Chondrocyte (in vitro differentiated cells): ENCODE measurements around the gene SLC27A5. TPM values are rescaled to one million over a fixed set of nuclear protein-coding genes. Genes with fewer than 3 reads are reported as not detected.
A peak's percentile ranks its signal among the peaks of the same experiment; 100 is the strongest.

Source experiments
- DNase-seq: peaks from one replicate; pipeline ENCODE4 v3.0.0; 2021; ENCODE audit warnings: mixed read lengths, low spot score
- H3K27ac Mint-ChIP-seq: one replicate; pipeline ENCODE4 v1.8.0; 2021; ENCODE audit warnings: mild to moderate bottlenecking, moderate library complexity, mixed read lengths; ENCODE audit not compliant: unreplicated experiment
- H3K27me3 Mint-ChIP-seq: 2 replicates; pipeline ENCODE4 v1.8.0; 2021; ENCODE audit warnings: low read depth, mixed read lengths
- H3K36me3 Mint-ChIP-seq: 2 replicates; pipeline ENCODE4 v1.8.0; 2021; ENCODE audit warnings: low read depth, mixed read lengths
- H3K4me1 Mint-ChIP-seq: 2 replicates; pipeline ENCODE4 v1.8.0; 2021; ENCODE audit warnings: low read depth, mild to moderate bottlenecking, mixed read lengths
- H3K4me3 Mint-ChIP-seq: one replicate; pipeline ENCODE4 v1.8.0; 2021; ENCODE audit warnings: mild to moderate bottlenecking, moderate library complexity, mixed read lengths; ENCODE audit not compliant: unreplicated experiment
- H3K9me3 Mint-ChIP-seq: 2 replicates; pipeline ENCODE4 v1.8.0; 2021; ENCODE audit warnings: low read depth, mixed read lengths
- CTCF ChIP-seq: fragments of 200-600 bp; sonication (generic); IDR thresholded peaks from 2 replicates; pipeline ENCODE4 v1.5.0; 2021; ENCODE audit warnings: antibody characterized with exemption, mild to moderate bottlenecking, moderate library complexity
- total RNA-seq: library from RNA; stranded (reverse); gene quantifications from 3 replicates; pipeline ENCODE4 v1.2.1, GENCODE V29; 2021

SLC27A5 gene
- total RNA-seq, 1 donor from 2014 or later, result 4.7 TPM

DNA sequence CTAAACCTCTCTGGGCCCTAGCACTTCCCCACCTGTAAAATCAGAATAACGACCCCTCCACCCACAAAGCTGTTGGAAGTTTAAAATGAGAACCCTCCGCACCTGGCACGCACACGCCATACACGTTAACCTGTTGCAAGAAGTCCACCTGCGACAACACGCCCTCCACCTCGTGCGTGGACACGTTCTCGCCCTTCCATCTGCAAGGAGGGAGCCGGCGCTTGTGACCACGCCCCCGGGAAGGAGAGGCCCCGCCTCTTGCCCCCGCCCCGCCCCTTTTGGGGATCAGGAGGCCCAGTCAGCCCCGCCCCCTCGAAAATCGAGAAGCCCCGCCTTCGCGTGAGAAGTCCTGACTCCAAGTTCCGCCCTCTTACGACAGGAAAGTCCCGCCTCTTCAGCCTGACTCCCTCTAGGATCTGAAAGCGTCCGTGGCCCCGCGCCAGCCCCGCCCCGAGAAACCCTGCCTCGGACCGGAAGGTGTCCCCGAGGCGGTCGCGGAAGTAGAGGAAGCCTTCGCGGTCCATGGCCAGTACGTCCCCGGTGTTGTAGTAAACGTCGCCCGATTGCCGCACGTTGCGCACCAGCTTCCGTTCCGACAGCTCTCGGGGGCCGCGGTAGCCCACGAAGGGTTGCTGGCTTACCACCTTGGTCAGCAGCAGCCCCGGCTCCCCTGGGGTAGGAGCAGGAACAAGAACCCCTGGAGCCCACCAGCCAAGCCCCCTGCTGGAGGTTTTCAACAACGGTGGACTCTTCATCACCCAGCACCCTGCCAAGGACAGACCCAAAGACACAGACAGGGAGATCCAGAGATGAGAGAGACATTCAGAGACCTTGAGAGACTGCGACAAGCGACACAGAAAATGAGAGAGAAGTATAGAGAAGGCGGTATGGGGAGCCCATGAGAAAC is 12.5 kb downstream of the SLC27A5 start:
- Mint-ChIP-seq H3K27me3 (no peaks in the 10 kb centered on the region), H3K4me3 (peak overlapping the region; percentile 91), H3K36me3 (no peaks in the 10 kb centered on the region), H3K4me1 (peaks cover 15% of the 10 kb centered on the region), H3K9me3 (no peaks in the 10 kb centered on the region), H3K27ac (peak overlapping the region; percentile 85)
- peak; percentile 76 for TF ChIP-seq CTCF
- peak; percentile 100 for DNase-seq

- Mint-ChIP-seq H3K4me3 (peak overlapping the region; percentile 91), H3K4me1 (peaks cover 15% of the 10 kb centered on the region), H3K36me3 (no peaks in the 10 kb centered on the region), H3K27ac (no peak overlapping the region), H3K9me3 (no peaks in the 10 kb centered on the region), H3K27me3 (no peaks in the 10 kb centered on the region)
- no peak for DNase-seq
- TF ChIP-seq CTCF, result no peak
These were observed 13.3 kb downstream of the SLC27A5 start for GRCh38 chr19:58498316-58499020.

DNA sequence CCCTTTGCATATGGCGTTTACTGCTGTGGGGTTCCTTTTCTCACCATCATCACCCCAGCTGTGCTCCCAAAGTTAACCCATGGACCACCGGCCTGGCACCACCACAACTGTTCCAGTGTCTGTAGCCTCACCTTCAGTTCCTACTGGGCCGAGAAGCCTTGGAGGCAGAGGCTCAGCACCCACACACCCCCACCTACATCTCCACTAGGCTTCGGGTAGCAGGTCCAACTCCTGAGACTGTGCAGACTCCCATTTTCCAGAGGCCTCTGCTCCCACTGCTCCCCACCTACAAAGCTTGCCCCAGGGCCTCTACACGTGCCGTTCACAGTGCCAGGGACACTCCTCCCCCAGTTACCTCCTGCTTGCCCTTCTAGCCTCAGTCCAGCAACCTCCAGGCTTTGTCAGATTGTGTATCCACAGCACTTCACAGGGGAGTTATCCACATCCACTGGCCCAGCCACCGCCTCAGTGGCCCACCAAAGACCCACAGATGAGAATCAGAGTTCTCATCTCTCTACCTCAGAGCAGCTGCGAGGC is 14.1 kb downstream of the SLC27A5 start:
- no peak for DNase-seq
- Mint-ChIP-seq H3K9me3 (no peaks in the 10 kb centered on the region), H3K4me3 (no peak overlapping the region), H3K4me1 (peaks cover 15% of the 10 kb centered on the region), H3K27ac (no peak overlapping the region), H3K27me3 (no peaks in the 10 kb centered on the region), H3K36me3 (no peaks in the 10 kb centered on the region)
- no peak for TF ChIP-seq CTCF

DNA sequence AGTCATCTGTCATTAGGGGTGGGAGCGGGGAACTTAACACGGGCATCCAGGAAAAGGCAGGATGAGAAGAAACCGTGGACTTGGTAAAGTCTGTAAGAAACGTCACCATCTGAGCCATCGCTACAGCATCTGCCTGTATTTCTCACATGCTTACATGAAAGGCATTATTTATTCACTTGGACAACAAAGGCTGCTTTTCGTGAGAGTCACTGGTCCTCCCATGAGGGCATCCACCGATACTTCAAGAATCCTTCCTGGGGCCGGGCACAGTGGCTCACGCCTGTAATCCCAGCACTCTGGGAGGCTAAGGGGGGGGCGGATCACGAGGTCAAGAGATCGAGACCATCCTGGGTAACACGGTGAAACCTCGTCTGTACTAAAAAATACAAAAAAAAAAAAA is 19.5 kb downstream of the SLC27A5 start:
- H3K36me3 Mint-ChIP-seq, result no peaks in the 10 kb centered on the region
- no peak for DNase-seq
- no peaks in the 10 kb centered on the region for H3K4me1 Mint-ChIP-seq
- H3K4me3 Mint-ChIP-seq, result no peak overlapping the region
- TF ChIP-seq CTCF, result no peak
- H3K9me3 Mint-ChIP-seq, result no peaks in the 10 kb centered on the region
- H3K27me3 Mint-ChIP-seq, result no peaks in the 10 kb centered on the region
- H3K27ac Mint-ChIP-seq, result no peak overlapping the region

DNA sequence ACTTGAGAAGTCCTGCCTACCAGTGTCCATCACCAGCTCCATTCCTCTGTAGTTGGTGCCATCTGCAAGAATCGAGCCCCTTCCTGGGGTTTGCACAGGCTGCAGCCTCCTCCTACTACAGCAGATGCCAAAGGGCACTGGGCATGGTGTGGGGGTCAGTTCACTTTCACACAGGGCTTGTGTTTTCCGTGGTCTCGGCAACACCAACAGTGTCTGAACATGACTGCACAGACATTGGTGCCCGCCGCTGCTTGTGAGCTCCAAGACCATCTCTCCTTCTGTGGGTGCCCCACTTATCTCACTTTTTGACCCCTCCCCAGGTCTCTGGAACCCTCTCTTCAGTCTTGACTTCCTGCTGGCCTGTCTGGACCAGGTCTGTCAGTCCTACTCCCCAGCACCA is 20.4 kb downstream of the SLC27A5 start:
- no peak overlapping the region for H3K27ac Mint-ChIP-seq
- no peaks in the 10 kb centered on the region for H3K4me1 Mint-ChIP-seq
- no peak overlapping the region for H3K4me3 Mint-ChIP-seq
- H3K27me3 Mint-ChIP-seq, result no peaks in the 10 kb centered on the region
- no peaks in the 10 kb centered on the region for H3K36me3 Mint-ChIP-seq
- H3K9me3 Mint-ChIP-seq, result no peaks in the 10 kb centered on the region
- no peak for TF ChIP-seq CTCF
- DNase-seq, result no peak
